ENCODE results near the gene XYLT1. TPM values are rescaled to one million over a fixed set of nuclear protein-coding genes. Genes with fewer than 3 reads are reported as not detected.

Gene XYLT1
- total RNA-seq, 1 experiment from 2014 or later = 1.7 TPM

GRCh38 chr16:17184026-17184425, 286.7 kb downstream of the XYLT1 start:
- Histone ChIP-seq H3K4me2 (no peak overlapping the region), H3K27ac (no peak overlapping the region), H3F3A (ENCODE audit: insufficient read depth, low read depth) (no peaks in the 10 kb centered on the region), H2AFZ (no peak overlapping the region), H4K20me1 (ENCODE audit: insufficient read depth) (no peaks in the 10 kb centered on the region), H3K79me2 (ENCODE audit: low read depth) (no peaks in the 10 kb centered on the region), H3K4me3 (no peak overlapping the region), H3K4me1 (replicated peaks; ENCODE audit: insufficient read depth) (no peaks in the 10 kb centered on the region), H3K9me3 (ENCODE audit: insufficient read depth, low read depth) (no peaks in the 10 kb centered on the region), H3K27me3 (ENCODE audit: insufficient read depth, low read depth) (no peaks in the 10 kb centered on the region), H3K36me3 (ENCODE audit: low read depth) (no peaks in the 10 kb centered on the region), H3K9me2 (ENCODE audit: insufficient read depth) (no peaks in the 10 kb centered on the region)
- no peak for DNase-seq
- no TSS peak for BruUV-seq (replicated peaks)
- CTCF ChIA-PET = no interaction called here
- TF ChIP-seq, protein P1, sequence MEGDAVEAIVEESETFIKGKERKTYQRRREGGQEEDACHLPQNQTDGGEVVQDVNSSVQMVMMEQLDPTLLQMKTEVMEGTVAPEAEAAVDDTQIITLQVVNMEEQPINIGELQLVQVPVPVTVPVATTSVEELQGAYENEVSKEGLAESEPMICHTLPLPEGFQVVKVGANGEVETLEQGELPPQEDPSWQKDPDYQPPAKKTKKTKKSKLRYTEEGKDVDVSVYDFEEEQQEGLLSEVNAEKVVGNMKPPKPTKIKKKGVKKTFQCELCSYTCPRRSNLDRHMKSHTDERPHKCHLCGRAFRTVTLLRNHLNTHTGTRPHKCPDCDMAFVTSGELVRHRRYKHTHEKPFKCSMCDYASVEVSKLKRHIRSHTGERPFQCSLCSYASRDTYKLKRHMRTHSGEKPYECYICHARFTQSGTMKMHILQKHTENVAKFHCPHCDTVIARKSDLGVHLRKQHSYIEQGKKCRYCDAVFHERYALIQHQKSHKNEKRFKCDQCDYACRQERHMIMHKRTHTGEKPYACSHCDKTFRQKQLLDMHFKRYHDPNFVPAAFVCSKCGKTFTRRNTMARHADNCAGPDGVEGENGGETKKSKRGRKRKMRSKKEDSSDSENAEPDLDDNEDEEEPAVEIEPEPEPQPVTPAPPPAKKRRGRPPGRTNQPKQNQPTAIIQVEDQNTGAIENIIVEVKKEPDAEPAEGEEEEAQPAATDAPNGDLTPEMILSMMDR (conservative IDR thresholded peaks at IDR 0.05) = no peak
- TF ChIP-seq EZH2 (IDR thresholded peaks at IDR 0.05; ENCODE audit: low read depth) = no peak
- POLR2A ChIA-PET (ENCODE audit: unreplicated experiment) = no interaction called here
- intact Hi-C loops (cut with micrococcal nuclease; ENCODE audit: unreplicated experiment) = no loop called here

DNA sequence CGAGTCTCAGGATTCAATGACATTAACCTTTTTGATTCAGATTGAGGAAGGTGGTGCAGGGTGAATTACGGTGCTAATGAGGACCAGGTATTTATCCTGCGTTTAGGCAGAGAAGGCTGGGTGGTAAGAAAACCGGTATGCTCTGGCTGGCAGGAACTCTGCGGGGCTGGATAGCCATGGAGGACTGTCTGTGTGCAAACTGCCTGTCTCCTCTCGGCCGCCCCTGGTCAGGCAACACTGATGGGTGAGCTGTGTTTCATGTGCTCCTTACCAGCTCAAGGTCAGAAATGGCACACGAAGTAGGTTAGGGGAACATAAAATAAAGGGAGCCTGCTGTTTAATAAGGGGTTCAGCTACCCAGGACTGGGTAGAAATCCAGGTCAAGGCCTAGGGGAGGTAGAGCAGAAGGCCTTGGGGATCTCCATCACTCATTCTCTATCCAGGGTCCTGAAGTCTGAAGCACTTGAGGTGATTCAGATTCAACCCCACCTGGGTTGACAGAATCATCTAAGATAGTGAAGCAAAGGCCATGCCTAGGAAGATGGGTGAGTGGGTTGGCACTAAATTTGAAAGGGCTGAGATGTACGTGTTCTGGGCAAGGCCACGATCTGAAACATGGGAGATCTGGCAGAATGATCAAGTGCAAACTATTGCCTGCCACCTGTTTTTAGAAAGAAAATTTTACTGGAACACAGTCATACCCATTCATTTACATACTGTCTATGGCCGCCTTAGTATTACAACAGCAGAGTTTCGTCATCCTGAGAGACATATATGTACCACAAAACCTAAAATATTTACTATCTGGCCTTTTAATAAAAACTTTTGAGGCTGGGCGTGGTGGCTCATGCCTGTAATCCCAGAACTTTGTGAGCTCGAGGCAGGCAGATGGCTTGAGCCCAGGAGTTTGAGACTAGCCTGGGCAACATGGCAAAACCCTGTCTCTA, 292.5 kb downstream of the XYLT1 start:
- no peaks in the 10 kb centered on the region for H3K9me3 ChIP-seq (ENCODE audit: insufficient read depth, low read depth)
- no peaks in the 10 kb centered on the region for H3K4me1 ChIP-seq (replicated peaks; ENCODE audit: insufficient read depth)
- CTCF ChIA-PET = no interaction called here
- TF ChIP-seq EZH2 (IDR thresholded peaks at IDR 0.05; ENCODE audit: low read depth) = no peak
- TF ChIP-seq, protein P1 (conservative IDR thresholded peaks at IDR 0.05) = no peak
- no peaks in the 10 kb centered on the region for H3K9me2 ChIP-seq (ENCODE audit: insufficient read depth)
- no peaks in the 10 kb centered on the region for H3K27me3 ChIP-seq (ENCODE audit: insufficient read depth, low read depth)
- H3K4me3 ChIP-seq = no peak overlapping the region
- DNase-seq = no peak
- no peaks in the 10 kb centered on the region for H4K20me1 ChIP-seq (ENCODE audit: insufficient read depth)
- no peak overlapping the region for H2AFZ ChIP-seq
- no peak overlapping the region for H3K27ac ChIP-seq
- no TSS peak for BruUV-seq (replicated peaks)
- POLR2A ChIA-PET (ENCODE audit: unreplicated experiment) = no interaction called here
- no peak overlapping the region for H3K4me2 ChIP-seq
- H3F3A ChIP-seq (ENCODE audit: insufficient read depth, low read depth) = no peaks in the 10 kb centered on the region
- no peaks in the 10 kb centered on the region for H3K79me2 ChIP-seq (ENCODE audit: low read depth)
- H3K36me3 ChIP-seq (ENCODE audit: low read depth) = no peaks in the 10 kb centered on the region
- intact Hi-C loops (cut with micrococcal nuclease; ENCODE audit: unreplicated experiment) = no loop called here

DNA sequence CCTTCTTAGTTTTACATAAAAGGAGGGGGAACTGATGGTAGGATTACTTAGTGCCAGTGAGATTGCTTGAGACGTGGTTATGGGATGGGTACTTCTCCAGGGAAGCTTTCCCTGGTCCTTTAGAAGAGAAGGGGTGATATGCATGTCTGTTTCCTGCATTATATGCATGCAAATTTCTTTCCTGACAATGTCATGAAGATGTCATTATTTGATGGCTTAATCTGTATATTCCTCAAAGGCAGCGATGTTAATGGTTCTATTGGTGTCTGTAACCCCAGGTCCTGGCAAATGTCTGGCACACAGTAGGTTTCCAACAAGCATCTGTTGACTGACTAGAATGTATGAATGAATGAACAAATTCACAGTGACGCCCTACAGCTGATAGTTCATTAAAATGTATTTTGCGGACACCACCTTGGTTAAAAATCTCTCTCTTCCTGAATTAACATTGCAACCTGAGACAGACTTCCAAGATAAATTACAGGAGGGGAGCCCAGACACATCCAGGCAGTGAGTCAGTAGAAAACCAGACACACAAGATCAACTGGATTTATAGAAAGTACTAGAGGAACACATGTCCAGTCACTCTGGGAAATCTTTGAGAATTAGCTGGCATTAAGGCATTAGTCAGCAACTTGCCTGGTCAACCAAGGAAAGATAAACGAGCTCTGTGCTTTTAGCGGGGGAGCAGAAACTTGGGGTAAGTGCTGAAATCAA, 293.4 kb downstream of the XYLT1 start:
- no peak overlapping the region for H3K4me2 ChIP-seq
- no peaks in the 10 kb centered on the region for H3K4me1 ChIP-seq (replicated peaks; ENCODE audit: insufficient read depth)
- H3K36me3 ChIP-seq (ENCODE audit: low read depth) = no peaks in the 10 kb centered on the region
- H3K27me3 ChIP-seq (ENCODE audit: insufficient read depth, low read depth) = no peaks in the 10 kb centered on the region
- H3K79me2 ChIP-seq (ENCODE audit: low read depth) = no peaks in the 10 kb centered on the region
- no peak overlapping the region for H3K27ac ChIP-seq
- no peaks in the 10 kb centered on the region for H4K20me1 ChIP-seq (ENCODE audit: insufficient read depth)
- POLR2A ChIA-PET (ENCODE audit: unreplicated experiment) = no interaction called here
- no peak for TF ChIP-seq EZH2 (IDR thresholded peaks at IDR 0.05; ENCODE audit: low read depth)
- TF ChIP-seq, protein P1 (conservative IDR thresholded peaks at IDR 0.05) = no peak
- BruUV-seq (replicated peaks) = no TSS peak
- intact Hi-C loops (cut with micrococcal nuclease; ENCODE audit: unreplicated experiment) = no loop called here
- CTCF ChIA-PET = no interaction called here
- no peaks in the 10 kb centered on the region for H3F3A ChIP-seq (ENCODE audit: insufficient read depth, low read depth)
- DNase-seq = no peak
- H2AFZ ChIP-seq = no peak overlapping the region
- H3K9me2 ChIP-seq (ENCODE audit: insufficient read depth) = no peaks in the 10 kb centered on the region
- H3K4me3 ChIP-seq = no peak overlapping the region
- no peaks in the 10 kb centered on the region for H3K9me3 ChIP-seq (ENCODE audit: insufficient read depth, low read depth)

Data from PC-9 (cell line).